Neutrophil (primary cell): ENCODE measurements around the gene INIP.

Source experiments
- H3K27ac ChIP-seq: fragments of 200-600 bp; sonication (generic); 2 replicates; pipeline ENCODE4 v1.5.1; 2016; ENCODE audit warnings: mild to moderate bottlenecking, moderate library complexity
- H3K27me3 ChIP-seq: fragments of 200-600 bp; sonication (generic); 2 replicates; pipeline ENCODE4 v1.6.0; 2016; ENCODE audit warnings: mild to moderate bottlenecking
- H3K36me3 ChIP-seq: fragments of 200-600 bp; sonication (generic); 2 replicates; pipeline ENCODE4 v1.5.1; 2017
- H3K4me1 ChIP-seq, 2 experiments: fragments of 200-600 bp in 1 of 2; sonication (generic) in 1 of 2; 1 replicate in 1 of 2; 2 replicates in 1 of 2; pipeline versions ENCODE4 v1.5.1 to v1.6.1; 2013 to 2016; ENCODE audit warnings: low read depth in 1 of 2, low read length in 1 of 2, mild to moderate bottlenecking in 1 of 2, moderate library complexity in 1 of 2; ENCODE audit not compliant: control insufficient read depth in 1 of 2, insufficient read depth in 1 of 2
- H3K4me3 ChIP-seq, 2 experiments: fragments of 200-600 bp in 1 of 2; sonication (generic) in 1 of 2; 1 replicate in 1 of 2; 2 replicates in 1 of 2; pipeline ENCODE4 v1.5.1; 2013 to 2016; ENCODE audit warnings: low read depth in 1 of 2, low read length in 1 of 2, mild to moderate bottlenecking in 1 of 2, moderate library complexity in 1 of 2
- H3K9me3 ChIP-seq: fragments of 200-600 bp; sonication (generic); 2 replicates; pipeline ENCODE4 v1.5.1; 2016
- CTCF ChIP-seq: fragments of 200-600 bp; sonication (generic); IDR thresholded peaks from 2 replicates; pipeline ENCODE4 v1.5.1; 2016; ENCODE audit warnings: antibody characterized with exemption

The INIP gene

GRCh38 chr9:112640311-112640710, 77.6 kb downstream of the INIP start:
- H3K4me3 ChIP-seq = no peak overlapping the region
- TF ChIP-seq CTCF = no peak

More at GRCh38 chr9:112640311-112640710, 77.6 kb downstream of the INIP start:
- Histone ChIP-seq H3K27me3 (no peaks in the 10 kb centered on the region), H3K9me3 (no peaks in the 10 kb centered on the region), H3K27ac (no peak overlapping the region), H3K36me3 (no peaks in the 10 kb centered on the region), H3K4me1 (no peaks in the 10 kb centered on the region)
